ENCODE results near the gene BTC. TPM values are rescaled to one million over a fixed set of nuclear protein-coding genes. Genes with fewer than 3 reads are reported as not detected.

The BTC gene
- total RNA-seq, 4 donors from 2014 or later: 0.57 to 2.4 (median 1.4) TPM

- TF ChIP-seq, protein P1, sequence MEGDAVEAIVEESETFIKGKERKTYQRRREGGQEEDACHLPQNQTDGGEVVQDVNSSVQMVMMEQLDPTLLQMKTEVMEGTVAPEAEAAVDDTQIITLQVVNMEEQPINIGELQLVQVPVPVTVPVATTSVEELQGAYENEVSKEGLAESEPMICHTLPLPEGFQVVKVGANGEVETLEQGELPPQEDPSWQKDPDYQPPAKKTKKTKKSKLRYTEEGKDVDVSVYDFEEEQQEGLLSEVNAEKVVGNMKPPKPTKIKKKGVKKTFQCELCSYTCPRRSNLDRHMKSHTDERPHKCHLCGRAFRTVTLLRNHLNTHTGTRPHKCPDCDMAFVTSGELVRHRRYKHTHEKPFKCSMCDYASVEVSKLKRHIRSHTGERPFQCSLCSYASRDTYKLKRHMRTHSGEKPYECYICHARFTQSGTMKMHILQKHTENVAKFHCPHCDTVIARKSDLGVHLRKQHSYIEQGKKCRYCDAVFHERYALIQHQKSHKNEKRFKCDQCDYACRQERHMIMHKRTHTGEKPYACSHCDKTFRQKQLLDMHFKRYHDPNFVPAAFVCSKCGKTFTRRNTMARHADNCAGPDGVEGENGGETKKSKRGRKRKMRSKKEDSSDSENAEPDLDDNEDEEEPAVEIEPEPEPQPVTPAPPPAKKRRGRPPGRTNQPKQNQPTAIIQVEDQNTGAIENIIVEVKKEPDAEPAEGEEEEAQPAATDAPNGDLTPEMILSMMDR (IDR thresholded peaks at IDR 0.05; ENCODE audit: low read depth): no peak
Measured at GRCh38 chr4:74738464-74739143, 55.7 kb downstream of the BTC start.

GRCh38 chr4:74734995-74735394, 59.3 kb downstream of the BTC start:
- TF ChIP-seq, protein P1 (IDR thresholded peaks at IDR 0.05; ENCODE audit: low read depth): no peak

GRCh38 chr4:74733756-74734155, 60.6 kb downstream of the BTC start:
- TF ChIP-seq, protein P1 (IDR thresholded peaks at IDR 0.05; ENCODE audit: low read depth): no peak

DNA sequence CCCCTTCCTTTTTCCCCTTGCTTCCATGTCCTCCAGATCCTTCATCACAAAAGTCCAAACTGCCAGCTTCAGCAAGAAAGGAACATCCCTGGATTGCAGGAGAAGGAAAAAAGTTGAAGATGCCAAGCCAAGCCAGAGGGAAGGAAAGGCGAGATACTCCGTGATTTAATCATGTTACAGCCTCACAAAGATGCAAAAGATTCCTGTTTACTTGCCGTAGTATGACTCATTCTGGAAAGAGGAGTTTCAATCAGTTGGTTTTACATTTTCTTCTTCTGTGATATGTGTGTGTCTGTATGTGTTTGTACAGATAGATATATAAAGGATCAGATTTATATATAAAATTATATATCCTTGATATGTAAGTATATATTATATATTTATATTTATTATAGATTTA, 69.3 kb downstream of the BTC start:
- TF ChIP-seq, protein P1 (IDR thresholded peaks at IDR 0.05; ENCODE audit: low read depth): no peak

DNA sequence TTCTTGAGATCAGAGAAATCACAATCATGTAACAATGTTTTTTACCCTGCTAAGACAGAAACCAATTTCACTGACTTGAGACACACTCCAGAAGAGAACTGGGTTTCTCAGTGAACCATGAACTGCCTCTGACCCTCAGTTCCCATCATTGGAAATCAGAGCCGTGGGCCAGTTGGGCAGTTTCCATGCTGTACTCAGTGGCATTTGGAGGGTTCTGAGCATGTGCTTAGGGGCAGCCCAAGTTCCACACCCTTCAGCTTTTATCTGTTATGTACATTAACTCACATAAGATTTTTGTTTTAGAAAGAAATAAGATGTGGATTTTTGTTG, 77.9 kb downstream of the BTC start:
- TF ChIP-seq, protein P1 (IDR thresholded peaks at IDR 0.05; ENCODE audit: low read depth): no peak

GRCh38 chr4:74715706-74716435, 78.5 kb downstream of the BTC start:
- TF ChIP-seq, protein P1 (IDR thresholded peaks at IDR 0.05; ENCODE audit: low read depth): no peak

DNA sequence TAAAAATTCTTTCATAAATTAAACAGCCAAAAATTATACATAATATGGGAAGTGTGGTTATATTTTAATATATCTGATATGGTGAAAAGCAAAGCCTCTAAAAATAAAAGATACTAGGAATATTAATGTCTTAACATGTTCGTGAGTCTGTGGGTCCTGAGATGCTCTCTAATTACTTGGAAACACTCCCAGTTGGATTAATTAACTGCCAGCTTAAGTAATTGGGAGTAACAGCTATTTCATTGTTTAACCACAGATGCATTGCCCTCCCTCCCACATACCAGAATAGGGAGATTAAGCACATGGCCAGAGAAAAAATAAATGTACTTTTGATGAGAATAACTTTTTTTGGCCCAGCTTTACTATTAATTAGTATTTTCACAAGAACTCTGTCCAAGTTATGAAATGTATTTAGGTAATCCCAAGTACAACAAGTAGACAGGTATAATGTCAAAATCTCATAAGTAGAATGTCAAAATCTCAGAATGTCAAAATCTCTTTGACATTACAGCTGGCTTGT, 79.7 kb downstream of the BTC start:
- TF ChIP-seq, protein P1 (IDR thresholded peaks at IDR 0.05; ENCODE audit: low read depth): no peak

Data from subcutaneous adipose tissue (tissue), 4 donors.